Cardiac muscle cell (in vitro differentiated cells and primary cell): ENCODE results near the gene BCL11A. TPM values are rescaled to one million over a fixed set of nuclear protein-coding genes. Genes with fewer than 3 reads are reported as not detected.

Source experiments
- DNase-seq, 2 donors: peaks; one replicate each; pipeline versions ENCODE4 v3.0.0 to v3.0.0-alpha.2; 2010 to 2017; ENCODE audit warnings: low read depth in 1 of 2, low spot score in 1 of 2
- H3K27ac ChIP-seq: fragments of 200-600 bp; sonication (generic); 2 replicates; pipeline ENCODE4 v1.5.1; 2016
- H3K27me3 ChIP-seq: fragments of 200-600 bp; sonication (generic); 2 replicates; pipeline ENCODE4 v1.6.0; 2016; ENCODE audit warnings: control low read depth
- H3K36me3 ChIP-seq: fragments of 200-600 bp; sonication (generic); 2 replicates; pipeline ENCODE4 v1.5.1; 2016; ENCODE audit warnings: control low read depth
- H3K4me1 ChIP-seq: fragments of 200-600 bp; sonication (generic); 2 replicates; pipeline ENCODE4 v1.8.1; 2017; ENCODE audit warnings: low read depth, mild to moderate bottlenecking, mixed run types
- H3K4me3 ChIP-seq: fragments of 200-600 bp; sonication (generic); 2 replicates; pipeline ENCODE4 v1.5.1; 2016; ENCODE audit warnings: mild to moderate bottlenecking
- H3K9me3 ChIP-seq: fragments of 200-600 bp; sonication (generic); 2 replicates; pipeline ENCODE4 v1.5.1; 2017; ENCODE audit warnings: low read depth, mild to moderate bottlenecking, control low read depth
- CTCF ChIP-seq: IDR thresholded peaks from 2 replicates; pipeline ENCODE4 v1.5.1; 2012; ENCODE audit warnings: low read depth, mild to moderate bottlenecking, low read length
- polyA plus RNA-seq: library from polyadenylated mRNA; unstranded; fragments of >200 nt; fragmentation: Nextera tagmentation; extraction: Ambion mirVana; gene quantifications from 2 replicates; pipeline ENCODE4 v1.2.1, GENCODE V29; 2016
- total RNA-seq: library from RNA; depleted of rRNA; stranded (reverse); fragments of >200 nt; gene quantifications from 2 replicates; pipeline ENCODE4 v1.2.3, GENCODE V29; 2016

The BCL11A gene
- total and polyA plus RNA-seq, 2 experiments from 2014 or later, result 15.7 to 19.8 TPM

GRCh38 chr2:60544062-60544461 is 9.4 kb downstream of the BCL11A start:
- Histone ChIP-seq H3K36me3 (no peaks in the 10 kb centered on the region), H3K27ac (peak overlapping the region; percentile 6), H3K9me3 (no peaks in the 10 kb centered on the region), H3K4me1 (peaks cover 15% of the 10 kb centered on the region), H3K27me3 (peaks cover 2% of the 10 kb centered on the region), H3K4me3 (no peak overlapping the region)
- no peak for TF ChIP-seq CTCF
- no peak for DNase-seq

- no peak overlapping the region for H3K27ac ChIP-seq
- no peak overlapping the region for H3K4me3 ChIP-seq
- H3K9me3 ChIP-seq, result no peaks in the 10 kb centered on the region
- H3K36me3 ChIP-seq, result no peaks in the 10 kb centered on the region
- H3K4me1 ChIP-seq, result peaks cover 22% of the 10 kb centered on the region
- no peak for TF ChIP-seq CTCF
- H3K27me3 ChIP-seq, result no peaks in the 10 kb centered on the region
- no peak for DNase-seq
Observed at GRCh38 chr2:60541056-60541651, 12.3 kb downstream of the BCL11A start.

- no peaks in the 10 kb centered on the region for H3K27me3 ChIP-seq
- DNase-seq, result no peak
- H3K4me3 ChIP-seq, result no peak overlapping the region
- H3K9me3 ChIP-seq, result no peaks in the 10 kb centered on the region
- H3K4me1 ChIP-seq, result peaks cover 31% of the 10 kb centered on the region
- no peak for TF ChIP-seq CTCF
- no peaks in the 10 kb centered on the region for H3K36me3 ChIP-seq
- H3K27ac ChIP-seq, result no peak overlapping the region
Observed at GRCh38 chr2:60540074-60540473, 13.4 kb downstream of the BCL11A start.

GRCh38 chr2:60539140-60539539 is 14.3 kb downstream of the BCL11A start:
- no peaks in the 10 kb centered on the region for H3K9me3 ChIP-seq
- H3K4me1 ChIP-seq, result peaks cover 27% of the 10 kb centered on the region
- H3K27me3 ChIP-seq, result no peaks in the 10 kb centered on the region
- no peak for DNase-seq
- H3K4me3 ChIP-seq, result no peak overlapping the region
- no peak overlapping the region for H3K27ac ChIP-seq
- TF ChIP-seq CTCF, result no peak
- H3K36me3 ChIP-seq, result no peaks in the 10 kb centered on the region

GRCh38 chr2:60538101-60538500 is 15.4 kb downstream of the BCL11A start:
- H3K4me3 ChIP-seq, result no peak overlapping the region
- H3K36me3 ChIP-seq, result no peaks in the 10 kb centered on the region
- no peak for DNase-seq
- no peaks in the 10 kb centered on the region for H3K27me3 ChIP-seq
- peaks cover 35% of the 10 kb centered on the region for H3K4me1 ChIP-seq
- TF ChIP-seq CTCF, result no peak
- no peaks in the 10 kb centered on the region for H3K9me3 ChIP-seq
- no peak overlapping the region for H3K27ac ChIP-seq

GRCh38 chr2:60536746-60537145 is 16.7 kb downstream of the BCL11A start:
- Histone ChIP-seq H3K4me3 (no peak overlapping the region), H3K27ac (no peak overlapping the region), H3K36me3 (no peaks in the 10 kb centered on the region), H3K9me3 (no peaks in the 10 kb centered on the region), H3K4me1 (peaks cover 48% of the 10 kb centered on the region), H3K27me3 (no peaks in the 10 kb centered on the region)
- TF ChIP-seq CTCF, result no peak
- DNase-seq, result peak in 1 of 2 donors; percentile 32
